Neural cell (in vitro differentiated cells): ENCODE data around the gene GLI3.

Experiments used
- EP300 ChIP-seq: fragments of 450-650 bp; conservative IDR thresholded peaks from 2 replicates; pipeline ENCODE4 v1.6.1; 2014; ENCODE audit warnings: antibody characterized with exemption, mild to moderate bottlenecking, moderate library complexity; ENCODE audit not compliant: poor library complexity, severe bottlenecking
- EZH2 ChIP-seq: fragments of 200-600, 300-800 bp; shearing (Covaris generic), sonication (generic); IDR thresholded peaks from 2 replicates; pipeline ENCODE4 v1.6.1; 2014; ENCODE audit warnings: antibody characterized with exemption, low read length, borderline replicate concordance, mild to moderate bottlenecking; ENCODE audit not compliant: insufficient read depth, poor library complexity, severe bottlenecking
- POLR2AphosphoS5 ChIP-seq: IDR thresholded peaks from 2 replicates; pipeline ENCODE4 v1.6.1; 2012
- RAD21 ChIP-seq: fragments of 450-650 bp; conservative IDR thresholded peaks from 2 replicates; pipeline ENCODE4 v1.6.1; 2014; ENCODE audit warnings: antibody characterized with exemption, mild to moderate bottlenecking, moderate library complexity
- TF ChIP-seq, protein P1 (sequence below): fragments of 450-650 bp; IDR thresholded peaks from 2 replicates; pipeline ENCODE4 v1.5.1; 2014; ENCODE audit warnings: antibody characterized with exemption, mild to moderate bottlenecking, moderate library complexity; ENCODE audit not compliant: poor library complexity, severe bottlenecking
- TF ChIP-seq, protein P2 (sequence below): IDR thresholded peaks from 2 replicates; pipeline ENCODE4 v1.6.1; 2012; ENCODE audit warnings: borderline replicate concordance

DNA sequence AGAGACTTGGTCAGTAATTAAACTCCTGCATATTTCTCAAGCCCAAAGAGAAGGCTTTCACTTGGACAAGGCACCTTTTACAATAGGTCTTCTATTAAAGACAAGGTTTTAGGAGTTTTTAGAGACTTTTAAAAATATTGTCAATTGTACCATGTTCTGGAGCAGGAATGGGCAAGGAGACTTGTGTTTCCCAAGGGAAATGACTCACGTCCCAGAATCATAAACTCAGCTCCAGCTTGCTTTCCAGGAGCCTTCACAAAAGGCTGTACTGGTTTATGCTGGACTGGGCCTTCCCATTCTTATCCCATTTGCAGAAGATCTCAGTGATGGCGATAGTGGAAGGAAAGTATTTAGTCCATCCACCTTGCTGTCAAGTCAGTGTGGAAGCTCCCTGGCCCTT, 7.8 kb upstream of the GLI3 start:
- TF ChIP-seq, protein P1, sequence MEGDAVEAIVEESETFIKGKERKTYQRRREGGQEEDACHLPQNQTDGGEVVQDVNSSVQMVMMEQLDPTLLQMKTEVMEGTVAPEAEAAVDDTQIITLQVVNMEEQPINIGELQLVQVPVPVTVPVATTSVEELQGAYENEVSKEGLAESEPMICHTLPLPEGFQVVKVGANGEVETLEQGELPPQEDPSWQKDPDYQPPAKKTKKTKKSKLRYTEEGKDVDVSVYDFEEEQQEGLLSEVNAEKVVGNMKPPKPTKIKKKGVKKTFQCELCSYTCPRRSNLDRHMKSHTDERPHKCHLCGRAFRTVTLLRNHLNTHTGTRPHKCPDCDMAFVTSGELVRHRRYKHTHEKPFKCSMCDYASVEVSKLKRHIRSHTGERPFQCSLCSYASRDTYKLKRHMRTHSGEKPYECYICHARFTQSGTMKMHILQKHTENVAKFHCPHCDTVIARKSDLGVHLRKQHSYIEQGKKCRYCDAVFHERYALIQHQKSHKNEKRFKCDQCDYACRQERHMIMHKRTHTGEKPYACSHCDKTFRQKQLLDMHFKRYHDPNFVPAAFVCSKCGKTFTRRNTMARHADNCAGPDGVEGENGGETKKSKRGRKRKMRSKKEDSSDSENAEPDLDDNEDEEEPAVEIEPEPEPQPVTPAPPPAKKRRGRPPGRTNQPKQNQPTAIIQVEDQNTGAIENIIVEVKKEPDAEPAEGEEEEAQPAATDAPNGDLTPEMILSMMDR: no peak
- TF ChIP-seq EP300: no peak
- TF ChIP-seq EZH2: no peak
- TF ChIP-seq, protein P2, sequence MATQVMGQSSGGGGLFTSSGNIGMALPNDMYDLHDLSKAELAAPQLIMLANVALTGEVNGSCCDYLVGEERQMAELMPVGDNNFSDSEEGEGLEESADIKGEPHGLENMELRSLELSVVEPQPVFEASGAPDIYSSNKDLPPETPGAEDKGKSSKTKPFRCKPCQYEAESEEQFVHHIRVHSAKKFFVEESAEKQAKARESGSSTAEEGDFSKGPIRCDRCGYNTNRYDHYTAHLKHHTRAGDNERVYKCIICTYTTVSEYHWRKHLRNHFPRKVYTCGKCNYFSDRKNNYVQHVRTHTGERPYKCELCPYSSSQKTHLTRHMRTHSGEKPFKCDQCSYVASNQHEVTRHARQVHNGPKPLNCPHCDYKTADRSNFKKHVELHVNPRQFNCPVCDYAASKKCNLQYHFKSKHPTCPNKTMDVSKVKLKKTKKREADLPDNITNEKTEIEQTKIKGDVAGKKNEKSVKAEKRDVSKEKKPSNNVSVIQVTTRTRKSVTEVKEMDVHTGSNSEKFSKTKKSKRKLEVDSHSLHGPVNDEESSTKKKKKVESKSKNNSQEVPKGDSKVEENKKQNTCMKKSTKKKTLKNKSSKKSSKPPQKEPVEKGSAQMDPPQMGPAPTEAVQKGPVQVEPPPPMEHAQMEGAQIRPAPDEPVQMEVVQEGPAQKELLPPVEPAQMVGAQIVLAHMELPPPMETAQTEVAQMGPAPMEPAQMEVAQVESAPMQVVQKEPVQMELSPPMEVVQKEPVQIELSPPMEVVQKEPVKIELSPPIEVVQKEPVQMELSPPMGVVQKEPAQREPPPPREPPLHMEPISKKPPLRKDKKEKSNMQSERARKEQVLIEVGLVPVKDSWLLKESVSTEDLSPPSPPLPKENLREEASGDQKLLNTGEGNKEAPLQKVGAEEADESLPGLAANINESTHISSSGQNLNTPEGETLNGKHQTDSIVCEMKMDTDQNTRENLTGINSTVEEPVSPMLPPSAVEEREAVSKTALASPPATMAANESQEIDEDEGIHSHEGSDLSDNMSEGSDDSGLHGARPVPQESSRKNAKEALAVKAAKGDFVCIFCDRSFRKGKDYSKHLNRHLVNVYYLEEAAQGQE: no peak
- TF ChIP-seq RAD21: no peak
- no peak for TF ChIP-seq POLR2AphosphoS5
